HepG2 (cell line): ENCODE measurements around the gene AGRN. TPM values are rescaled to one million over a fixed set of nuclear protein-coding genes. Genes with fewer than 3 reads are reported as not detected.

Source experiments
- RORA ChIP-seq: sonication (generic); formaldehyde crosslinking; IDR thresholded peaks from 2 replicates; pipeline ENCODE4 v1.5.0; 2020; ENCODE audit warnings: mild to moderate bottlenecking, missing genetic modification reagents, moderate library complexity
- ZNF260 ChIP-seq: sonication (generic); formaldehyde crosslinking; IDR thresholded peaks from 2 replicates; pipeline ENCODE4 v1.4.0; 2020; ENCODE audit warnings: missing genetic modification reagents, low read depth, mild to moderate bottlenecking, borderline replicate concordance
- ZNF530 ChIP-seq: sonication (generic); formaldehyde crosslinking; IDR thresholded peaks from 2 replicates; pipeline ENCODE4 v1.5.0; 2020; ENCODE audit warnings: low read depth, mild to moderate bottlenecking, missing genetic modification reagents
- ZNF652 ChIP-seq: IDR thresholded peaks from 2 replicates; pipeline ENCODE4 v1.6.1; 2016; ENCODE audit warnings: low read depth, borderline replicate concordance
- ZNF678 ChIP-seq: sonication (generic); formaldehyde crosslinking; IDR thresholded peaks from 2 replicates; pipeline ENCODE4 v1.4.0; 2020; ENCODE audit warnings: mild to moderate bottlenecking, missing genetic modification reagents
- ZNF891 ChIP-seq: sonication (generic); formaldehyde crosslinking; IDR thresholded peaks from 2 replicates; pipeline ENCODE4 v1.5.0; 2020; ENCODE audit warnings: mild to moderate bottlenecking, missing genetic modification reagents
- polyA plus RNA-seq, 8 experiments: library from polyadenylated mRNA; depleted of rRNA in 3 of 8; stranded (reverse) in 7 of 8; unstranded in 1 of 8; fragments of >200 nt; fragmentation: Illumina TruSeq in 4 of 8; extraction: Trizol in 4 of 8; gene quantifications; 2 replicates each; pipeline versions ENCODE4 v1.2.1 to v1.2.3, GENCODE V29; 2011 to 2016; ENCODE audit warnings: low read depth in 4 of 8, missing spikeins in 1 of 8, mixed read lengths in 1 of 8; ENCODE audit not compliant: insufficient read depth in 1 of 8
- total RNA-seq, 5 experiments: library from RNA; depleted of rRNA; stranded (reverse); fragments of >200 nt; fragmentation: Illumina TruSeq; extraction: Trizol; gene quantifications; 2 replicates each; pipeline ENCODE4 v1.2.3, GENCODE V29; 2016; ENCODE audit warnings: low read depth in 1 of 5
- TF ChIP-seq, protein P1 (sequence below): sonication (generic); formaldehyde crosslinking; IDR thresholded peaks from 2 replicates; pipeline ENCODE4 v1.9.0; 2021; ENCODE audit warnings: missing genetic modification reagents, borderline replicate concordance
- TF ChIP-seq, protein P2 (sequence below): sonication (generic); formaldehyde crosslinking; IDR thresholded peaks from 2 replicates; pipeline ENCODE4 v1.4.0; 2020; ENCODE audit warnings: missing genetic modification reagents
- TF ChIP-seq, protein P3 (sequence below): sonication (generic); formaldehyde crosslinking; IDR thresholded peaks from 2 replicates; pipeline ENCODE4 v1.8.1; 2022; ENCODE audit warnings: mild to moderate bottlenecking, missing genetic modification reagents
- TF ChIP-seq, protein P4 (sequence below): sonication (generic); formaldehyde crosslinking; IDR thresholded peaks from 2 replicates; pipeline ENCODE4 v1.4.0; 2020; ENCODE audit warnings: missing genetic modification reagents
- TF ChIP-seq, protein P5 (sequence below): sonication (generic); formaldehyde crosslinking; IDR thresholded peaks from 2 replicates; pipeline ENCODE4 v1.8.0; 2022; ENCODE audit warnings: missing genetic modification reagents, mild to moderate bottlenecking, moderate library complexity, borderline replicate concordance
- TF ChIP-seq, protein P6 (sequence below): sonication (generic); formaldehyde crosslinking; IDR thresholded peaks from 2 replicates; pipeline ENCODE4 v1.5.1; 2020; ENCODE audit warnings: missing genetic modification reagents, mild to moderate bottlenecking, borderline replicate concordance

The AGRN gene
- total and polyA plus RNA-seq, 2 of the 13 experiments (the other 11 are each of a cell fraction or from before 2014, with no cell fraction given): 29.8 to 65.2 TPM

DNA sequence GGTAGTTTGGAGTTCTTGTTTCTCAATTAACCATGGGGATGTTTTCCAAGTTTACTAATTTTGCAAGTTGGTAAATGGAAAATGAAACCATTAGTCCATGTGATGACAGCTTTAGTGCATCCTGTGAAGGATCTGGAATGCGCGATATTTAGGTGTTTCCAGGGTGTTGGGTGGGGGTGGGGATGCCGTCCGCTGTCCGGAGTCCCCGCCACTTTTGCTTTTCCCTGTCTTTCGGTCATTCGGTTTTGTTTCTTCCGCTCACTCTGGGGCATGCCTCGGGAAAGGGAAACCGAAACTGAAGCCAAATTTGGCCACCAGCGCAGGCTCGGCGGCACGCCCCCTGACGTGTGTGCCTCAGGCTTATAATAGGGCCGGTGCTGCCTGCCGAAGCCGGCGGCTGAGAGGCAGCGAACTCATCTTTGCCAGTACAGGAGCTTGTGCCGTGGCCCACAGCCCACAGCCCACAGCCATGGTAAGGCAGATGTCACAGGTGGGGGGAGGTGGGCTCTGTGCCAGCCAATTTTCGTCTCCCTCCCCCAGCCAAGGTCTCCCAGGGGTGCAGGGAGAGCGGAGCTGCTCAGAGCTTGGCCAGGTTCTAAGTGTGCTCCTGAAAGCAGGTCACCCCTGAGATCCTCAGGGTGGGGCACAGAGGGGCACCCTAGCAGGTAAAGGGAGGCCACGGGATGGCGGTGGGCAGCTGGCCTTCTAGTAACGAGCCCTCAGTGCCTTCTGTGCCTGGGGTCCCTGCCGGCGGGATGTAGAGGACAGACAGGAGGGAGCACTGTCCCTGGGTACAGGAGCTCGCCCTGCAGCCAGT is 6.6 kb upstream of the AGRN start, which contains the start of gene ISG15 (continued):
- TF ChIP-seq, protein P1, sequence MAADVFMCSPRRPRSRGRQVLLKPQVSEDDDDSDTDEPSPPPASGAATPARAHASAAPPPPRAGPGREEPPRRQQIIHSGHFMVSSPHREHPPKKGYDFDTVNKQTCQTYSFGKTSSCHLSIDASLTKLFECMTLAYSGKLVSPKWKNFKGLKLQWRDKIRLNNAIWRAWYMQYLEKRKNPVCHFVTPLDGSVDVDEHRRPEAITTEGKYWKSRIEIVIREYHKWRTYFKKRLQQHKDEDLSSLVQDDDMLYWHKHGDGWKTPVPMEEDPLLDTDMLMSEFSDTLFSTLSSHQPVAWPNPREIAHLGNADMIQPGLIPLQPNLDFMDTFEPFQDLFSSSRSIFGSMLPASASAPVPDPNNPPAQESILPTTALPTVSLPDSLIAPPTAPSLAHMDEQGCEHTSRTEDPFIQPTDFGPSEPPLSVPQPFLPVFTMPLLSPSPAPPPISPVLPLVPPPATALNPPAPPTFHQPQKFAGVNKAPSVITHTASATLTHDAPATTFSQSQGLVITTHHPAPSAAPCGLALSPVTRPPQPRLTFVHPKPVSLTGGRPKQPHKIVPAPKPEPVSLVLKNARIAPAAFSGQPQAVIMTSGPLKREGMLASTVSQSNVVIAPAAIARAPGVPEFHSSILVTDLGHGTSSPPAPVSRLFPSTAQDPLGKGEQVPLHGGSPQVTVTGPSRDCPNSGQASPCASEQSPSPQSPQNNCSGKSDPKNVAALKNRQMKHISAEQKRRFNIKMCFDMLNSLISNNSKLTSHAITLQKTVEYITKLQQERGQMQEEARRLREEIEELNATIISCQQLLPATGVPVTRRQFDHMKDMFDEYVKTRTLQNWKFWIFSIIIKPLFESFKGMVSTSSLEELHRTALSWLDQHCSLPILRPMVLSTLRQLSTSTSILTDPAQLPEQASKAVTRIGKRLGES (CRISPR knock-in tag): no peak
- TF ChIP-seq RORA (CRISPR knock-in tag) (no peak), ZNF530 (CRISPR knock-in tag) (no peak), ZNF891 (CRISPR knock-in tag) (no peak), ZNF260 (no peak), ZNF678 (CRISPR knock-in tag) (no peak), ZNF652 (no peak)
- TF ChIP-seq, protein P2, sequence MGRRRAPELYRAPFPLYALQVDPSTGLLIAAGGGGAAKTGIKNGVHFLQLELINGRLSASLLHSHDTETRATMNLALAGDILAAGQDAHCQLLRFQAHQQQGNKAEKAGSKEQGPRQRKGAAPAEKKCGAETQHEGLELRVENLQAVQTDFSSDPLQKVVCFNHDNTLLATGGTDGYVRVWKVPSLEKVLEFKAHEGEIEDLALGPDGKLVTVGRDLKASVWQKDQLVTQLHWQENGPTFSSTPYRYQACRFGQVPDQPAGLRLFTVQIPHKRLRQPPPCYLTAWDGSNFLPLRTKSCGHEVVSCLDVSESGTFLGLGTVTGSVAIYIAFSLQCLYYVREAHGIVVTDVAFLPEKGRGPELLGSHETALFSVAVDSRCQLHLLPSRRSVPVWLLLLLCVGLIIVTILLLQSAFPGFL (CRISPR knock-in tag): no peak
- TF ChIP-seq, protein P3, sequence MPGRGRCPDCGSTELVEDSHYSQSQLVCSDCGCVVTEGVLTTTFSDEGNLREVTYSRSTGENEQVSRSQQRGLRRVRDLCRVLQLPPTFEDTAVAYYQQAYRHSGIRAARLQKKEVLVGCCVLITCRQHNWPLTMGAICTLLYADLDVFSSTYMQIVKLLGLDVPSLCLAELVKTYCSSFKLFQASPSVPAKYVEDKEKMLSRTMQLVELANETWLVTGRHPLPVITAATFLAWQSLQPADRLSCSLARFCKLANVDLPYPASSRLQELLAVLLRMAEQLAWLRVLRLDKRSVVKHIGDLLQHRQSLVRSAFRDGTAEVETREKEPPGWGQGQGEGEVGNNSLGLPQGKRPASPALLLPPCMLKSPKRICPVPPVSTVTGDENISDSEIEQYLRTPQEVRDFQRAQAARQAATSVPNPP (CRISPR knock-in tag): no peak
- TF ChIP-seq, protein P4, sequence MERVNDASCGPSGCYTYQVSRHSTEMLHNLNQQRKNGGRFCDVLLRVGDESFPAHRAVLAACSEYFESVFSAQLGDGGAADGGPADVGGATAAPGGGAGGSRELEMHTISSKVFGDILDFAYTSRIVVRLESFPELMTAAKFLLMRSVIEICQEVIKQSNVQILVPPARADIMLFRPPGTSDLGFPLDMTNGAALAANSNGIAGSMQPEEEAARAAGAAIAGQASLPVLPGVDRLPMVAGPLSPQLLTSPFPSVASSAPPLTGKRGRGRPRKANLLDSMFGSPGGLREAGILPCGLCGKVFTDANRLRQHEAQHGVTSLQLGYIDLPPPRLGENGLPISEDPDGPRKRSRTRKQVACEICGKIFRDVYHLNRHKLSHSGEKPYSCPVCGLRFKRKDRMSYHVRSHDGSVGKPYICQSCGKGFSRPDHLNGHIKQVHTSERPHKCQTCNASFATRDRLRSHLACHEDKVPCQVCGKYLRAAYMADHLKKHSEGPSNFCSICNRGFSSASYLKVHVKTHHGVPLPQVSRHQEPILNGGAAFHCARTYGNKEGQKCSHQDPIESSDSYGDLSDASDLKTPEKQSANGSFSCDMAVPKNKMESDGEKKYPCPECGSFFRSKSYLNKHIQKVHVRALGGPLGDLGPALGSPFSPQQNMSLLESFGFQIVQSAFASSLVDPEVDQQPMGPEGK (CRISPR knock-in tag): peak; percentile 52; the same call in 1 of the 2 replicates
- TF ChIP-seq, protein P5, sequence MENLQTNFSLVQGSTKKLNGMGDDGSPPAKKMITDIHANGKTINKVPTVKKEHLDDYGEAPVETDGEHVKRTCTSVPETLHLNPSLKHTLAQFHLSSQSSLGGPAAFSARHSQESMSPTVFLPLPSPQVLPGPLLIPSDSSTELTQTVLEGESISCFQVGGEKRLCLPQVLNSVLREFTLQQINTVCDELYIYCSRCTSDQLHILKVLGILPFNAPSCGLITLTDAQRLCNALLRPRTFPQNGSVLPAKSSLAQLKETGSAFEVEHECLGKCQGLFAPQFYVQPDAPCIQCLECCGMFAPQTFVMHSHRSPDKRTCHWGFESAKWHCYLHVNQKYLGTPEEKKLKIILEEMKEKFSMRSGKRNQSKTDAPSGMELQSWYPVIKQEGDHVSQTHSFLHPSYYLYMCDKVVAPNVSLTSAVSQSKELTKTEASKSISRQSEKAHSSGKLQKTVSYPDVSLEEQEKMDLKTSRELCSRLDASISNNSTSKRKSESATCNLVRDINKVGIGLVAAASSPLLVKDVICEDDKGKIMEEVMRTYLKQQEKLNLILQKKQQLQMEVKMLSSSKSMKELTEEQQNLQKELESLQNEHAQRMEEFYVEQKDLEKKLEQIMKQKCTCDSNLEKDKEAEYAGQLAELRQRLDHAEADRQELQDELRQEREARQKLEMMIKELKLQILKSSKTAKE (CRISPR knock-in tag): no peak
- TF ChIP-seq, protein P6, sequence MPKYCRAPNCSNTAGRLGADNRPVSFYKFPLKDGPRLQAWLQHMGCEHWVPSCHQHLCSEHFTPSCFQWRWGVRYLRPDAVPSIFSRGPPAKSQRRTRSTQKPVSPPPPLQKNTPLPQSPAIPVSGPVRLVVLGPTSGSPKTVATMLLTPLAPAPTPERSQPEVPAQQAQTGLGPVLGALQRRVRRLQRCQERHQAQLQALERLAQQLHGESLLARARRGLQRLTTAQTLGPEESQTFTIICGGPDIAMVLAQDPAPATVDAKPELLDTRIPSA (CRISPR knock-in tag): no peak
